ENCODE data around the gene GBP1.
"Not testable (repeated sequence)": the region's sequence is repeated elsewhere in the genome, so short reads cannot be mapped to it uniquely, and the experiment has no call there.

GBP1 gene

GRCh38 chr1:89051955-89052312, 13.1 kb downstream of the GBP1 start:
- DNase-seq (ENCODE audit: low read depth) = no peak

- DNase-seq (ENCODE audit: low read depth) = no peak
Observed at GRCh38 chr1:89051300-89051954, 13.6 kb downstream of the GBP1 start.

- no peak for DNase-seq (ENCODE audit: low read depth)
Observed at GRCh38 chr1:89050649-89051033, 14.4 kb downstream of the GBP1 start.

GRCh38 chr1:89049901-89050648, 14.9 kb downstream of the GBP1 start:
- not testable (repeated sequence) for DNase-seq (ENCODE audit: low read depth)

GRCh38 chr1:89049187-89049586, 15.8 kb downstream of the GBP1 start:
- DNase-seq (ENCODE audit: low read depth) = not testable (repeated sequence)

- no peak for DNase-seq (ENCODE audit: low read depth)
Observed at GRCh38 chr1:89047734-89048133, 17.3 kb downstream of the GBP1 start.

- not testable (repeated sequence) for DNase-seq (ENCODE audit: low read depth)
Observed at GRCh38 chr1:89046318-89047183, 18.5 kb downstream of the GBP1 start.

- DNase-seq (ENCODE audit: low read depth) = no peak
Observed at GRCh38 chr1:89044970-89045721, 19.9 kb downstream of the GBP1 start.

- no peak for DNase-seq (ENCODE audit: low read depth)
Observed at GRCh38 chr1:89043940-89044339, 21.1 kb downstream of the GBP1 start.

- DNase-seq (ENCODE audit: low read depth) = no peak
Observed at GRCh38 chr1:89042491-89042890, 22.5 kb downstream of the GBP1 start.

GRCh38 chr1:89041721-89042120, 23.3 kb downstream of the GBP1 start:
- DNase-seq (ENCODE audit: low read depth) = no peak

- DNase-seq (ENCODE audit: low read depth) = no peak
Observed at GRCh38 chr1:89041119-89041641, 23.8 kb downstream of the GBP1 start.

GRCh38 chr1:89040315-89040626, 24.7 kb downstream of the GBP1 start:
- DNase-seq (ENCODE audit: low read depth) = no peak

GRCh38 chr1:89037186-89037585, 27.8 kb downstream of the GBP1 start:
- DNase-seq (ENCODE audit: low read depth) = no peak

GRCh38 chr1:89035080-89035479, 29.9 kb downstream of the GBP1 start:
- no peak for DNase-seq (ENCODE audit: low read depth)

GRCh38 chr1:89034004-89034403, 31.0 kb downstream of the GBP1 start:
- DNase-seq (ENCODE audit: low read depth) = not testable (repeated sequence)

GRCh38 chr1:89029051-89029450, 36.0 kb downstream of the GBP1 start:
- DNase-seq (ENCODE audit: low read depth) = not testable (repeated sequence)

GRCh38 chr1:89025928-89026327, 39.1 kb downstream of the GBP1 start:
- DNase-seq (ENCODE audit: low read depth) = no peak

- no peak for DNase-seq (ENCODE audit: low read depth)
Observed at GRCh38 chr1:89023026-89023425, 42.0 kb downstream of the GBP1 start.

GRCh38 chr1:89022167-89022959, 42.6 kb downstream of the GBP1 start, which contains the start of gene GBP3:
Gene GBP3, minus strand, starts transcription at chr1:89022866. Its CDS starts 2,145 bp downstream, at chr1:89020721.
- DNase-seq (ENCODE audit: low read depth) = no peak

- not testable (repeated sequence) for DNase-seq (ENCODE audit: low read depth)
Observed at GRCh38 chr1:89018318-89018717, 46.7 kb downstream of the GBP1 start.

All from CMK (cell line).